Measurements from ENCODE around the gene COASY. TPM values are rescaled to one million over a fixed set of nuclear protein-coding genes. Genes with fewer than 3 reads are reported as not detected.

Gene COASY
- total and polyA plus RNA-seq, 4 donors: 18.2 to 78.1 (median 51.7) TPM

DNA sequence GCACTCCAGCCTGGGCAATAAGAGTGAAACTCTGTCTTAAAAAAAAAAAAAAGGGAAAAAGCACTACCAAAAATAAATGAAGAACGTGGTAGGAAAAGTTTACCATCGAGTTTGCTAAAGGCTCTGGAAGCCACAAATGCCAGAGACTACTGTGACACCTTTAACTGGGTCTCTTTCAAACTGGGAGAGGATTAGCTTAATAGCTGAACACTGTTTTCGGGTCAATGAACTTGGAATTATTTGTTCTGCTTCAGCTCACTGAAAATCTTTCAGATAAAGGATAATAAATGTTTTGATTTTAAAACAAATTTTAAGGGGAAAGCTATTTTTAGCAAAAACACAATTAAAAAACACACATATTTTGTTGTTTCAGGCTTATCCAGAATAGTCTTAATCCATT, 45.8 kb downstream of the COASY start:
- TF ChIP-seq GABPA (IDR thresholded peaks at IDR 0.05 in 1 of 2, conservative IDR thresholded peaks at IDR 0.05 in 1 of 2): no peak
- TF ChIP-seq RXRA (IDR thresholded peaks at IDR 0.05): peak in 1 of 2 donors; percentile 42
- TF ChIP-seq, protein P1, sequence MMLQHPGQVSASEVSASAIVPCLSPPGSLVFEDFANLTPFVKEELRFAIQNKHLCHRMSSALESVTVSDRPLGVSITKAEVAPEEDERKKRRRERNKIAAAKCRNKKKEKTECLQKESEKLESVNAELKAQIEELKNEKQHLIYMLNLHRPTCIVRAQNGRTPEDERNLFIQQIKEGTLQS (IDR thresholded peaks at IDR 0.05): no peak
- DNase-seq (ENCODE audit: low spot score): no peak
- peaks cover 3 to 9% (median 8%) of the 10 kb centered on the region in 4 donors for H3K36me3 ChIP-seq (ENCODE audit: control insufficient read depth in 4 of 4, insufficient read depth in 3 of 4, low read depth in 1 of 4, low read length in 3 of 4)
- H3K9me3 ChIP-seq (ENCODE audit: control insufficient read depth in 4 of 4, low read length in 3 of 4): no peaks in the 10 kb centered on the region
- peak overlapping the region in 2 of 3 donors; percentile 89 to 91 for H3K4me3 ChIP-seq (ENCODE audit: low read depth in 1 of 3, low read length in 3 of 3)
- H3K27ac ChIP-seq (ENCODE audit: low read depth in 1 of 2, low read length in 2 of 2): peak overlapping the region in 1 of 2 donors; percentile 5
- H3K9ac ChIP-seq (ENCODE audit: low read depth in 1 of 2, low read length in 2 of 2): peak overlapping the region in 1 of 2 donors; percentile 64
- no peaks in the 10 kb centered on the region for H3K27me3 ChIP-seq (ENCODE audit: control insufficient read depth in 4 of 4, insufficient read depth in 4 of 4, low read length in 3 of 4)
- WGBS: 24% methylated on average over 3 of the region's 3 CpGs
- H3K4me1 ChIP-seq (ENCODE audit: control insufficient read depth in 4 of 4, insufficient read depth in 4 of 4, low read length in 3 of 4): peaks cover 8 to 35% (median 22%) of the 10 kb centered on the region in 4 donors

DNA sequence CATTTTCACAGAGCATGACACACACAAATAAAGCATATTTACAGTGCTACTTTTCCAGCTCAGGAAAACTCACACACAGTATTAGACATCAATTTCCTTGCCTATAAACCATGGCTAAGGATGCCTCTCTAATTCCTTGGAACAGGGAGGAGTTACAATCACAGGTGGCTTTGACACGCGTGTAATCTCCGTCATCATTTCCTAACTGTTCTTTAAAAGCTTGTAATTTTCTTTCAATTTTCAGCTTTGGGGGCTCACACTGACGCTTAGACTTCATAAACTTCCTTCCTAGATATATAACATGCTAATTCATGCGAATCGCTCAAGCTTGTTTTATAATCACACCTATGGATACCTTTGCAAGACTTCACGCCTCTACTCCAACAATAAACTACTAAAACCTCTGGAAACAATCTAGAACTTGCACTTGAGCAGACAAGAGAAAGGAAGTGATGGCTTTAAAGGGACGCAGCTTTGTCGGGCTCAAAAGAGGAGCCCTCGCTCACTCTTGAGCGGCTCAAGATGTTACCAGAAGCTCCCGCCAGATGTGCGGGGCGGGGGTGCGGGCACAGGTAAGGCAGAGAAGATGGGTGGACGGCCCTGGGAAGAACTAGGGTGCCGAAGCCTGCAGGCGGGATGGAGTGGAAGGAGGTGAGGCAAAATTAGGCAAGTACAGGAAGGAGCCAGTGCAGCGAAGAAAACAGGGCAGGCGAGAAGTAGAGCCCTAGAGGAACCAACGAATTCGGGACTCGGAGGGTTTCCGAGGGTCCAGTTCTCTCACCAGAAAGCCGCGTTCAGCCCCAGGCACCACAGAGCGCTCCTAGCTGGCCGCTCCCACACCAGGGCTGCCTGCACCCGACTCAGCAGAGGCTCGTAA, 46.6 kb downstream of the COASY start:
- peak overlapping the region; percentile 64 to 90 for H3K9ac ChIP-seq (ENCODE audit: low read depth in 1 of 2, low read length in 2 of 2)
- no peak for DNase-seq (ENCODE audit: low spot score)
- H3K9me3 ChIP-seq (ENCODE audit: control insufficient read depth in 4 of 4, low read length in 3 of 4): no peaks in the 10 kb centered on the region
- WGBS: under 1% methylated on average over 30 of the region's 30 CpGs
- peaks cover 4 to 15% (median 11%) of the 10 kb centered on the region in 4 donors for H3K36me3 ChIP-seq (ENCODE audit: control insufficient read depth in 4 of 4, insufficient read depth in 3 of 4, low read depth in 1 of 4, low read length in 3 of 4)
- TF ChIP-seq RAD21 (IDR thresholded peaks at IDR 0.05) (no peak), HNF4A (conservative IDR thresholded peaks at IDR 0.05) (no peak), HNF4G (IDR thresholded peaks at IDR 0.05) (no peak), RXRA (IDR thresholded peaks at IDR 0.05) (no peak), YY1 (IDR thresholded peaks at IDR 0.05) (no peak), FOXA2 (IDR thresholded peaks at IDR 0.05) (no peak), JUND (IDR thresholded peaks at IDR 0.05) (no peak), FOXA1 (IDR thresholded peaks at IDR 0.05) (no peak), SP1 (IDR thresholded peaks at IDR 0.05) (no peak), NR2F2 (IDR thresholded peaks at IDR 0.05) (no peak), EGR1 (IDR thresholded peaks at IDR 0.05; ENCODE audit: low read depth in 2 of 2) (no peak), GABPA (IDR thresholded peaks at IDR 0.05 in 1 of 2, conservative IDR thresholded peaks at IDR 0.05 in 1 of 2) (no peak)
- TF ChIP-seq, protein P2, sequence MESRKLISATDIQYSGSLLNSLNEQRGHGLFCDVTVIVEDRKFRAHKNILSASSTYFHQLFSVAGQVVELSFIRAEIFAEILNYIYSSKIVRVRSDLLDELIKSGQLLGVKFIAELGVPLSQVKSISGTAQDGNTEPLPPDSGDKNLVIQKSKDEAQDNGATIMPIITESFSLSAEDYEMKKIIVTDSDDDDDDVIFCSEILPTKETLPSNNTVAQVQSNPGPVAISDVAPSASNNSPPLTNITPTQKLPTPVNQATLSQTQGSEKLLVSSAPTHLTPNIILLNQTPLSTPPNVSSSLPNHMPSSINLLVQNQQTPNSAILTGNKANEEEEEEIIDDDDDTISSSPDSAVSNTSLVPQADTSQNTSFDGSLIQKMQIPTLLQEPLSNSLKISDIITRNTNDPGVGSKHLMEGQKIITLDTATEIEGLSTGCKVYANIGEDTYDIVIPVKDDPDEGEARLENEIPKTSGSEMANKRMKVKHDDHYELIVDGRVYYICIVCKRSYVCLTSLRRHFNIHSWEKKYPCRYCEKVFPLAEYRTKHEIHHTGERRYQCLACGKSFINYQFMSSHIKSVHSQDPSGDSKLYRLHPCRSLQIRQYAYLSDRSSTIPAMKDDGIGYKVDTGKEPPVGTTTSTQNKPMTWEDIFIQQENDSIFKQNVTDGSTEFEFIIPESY (IDR thresholded peaks at IDR 0.05): no peak
- TF ChIP-seq, protein P3, sequence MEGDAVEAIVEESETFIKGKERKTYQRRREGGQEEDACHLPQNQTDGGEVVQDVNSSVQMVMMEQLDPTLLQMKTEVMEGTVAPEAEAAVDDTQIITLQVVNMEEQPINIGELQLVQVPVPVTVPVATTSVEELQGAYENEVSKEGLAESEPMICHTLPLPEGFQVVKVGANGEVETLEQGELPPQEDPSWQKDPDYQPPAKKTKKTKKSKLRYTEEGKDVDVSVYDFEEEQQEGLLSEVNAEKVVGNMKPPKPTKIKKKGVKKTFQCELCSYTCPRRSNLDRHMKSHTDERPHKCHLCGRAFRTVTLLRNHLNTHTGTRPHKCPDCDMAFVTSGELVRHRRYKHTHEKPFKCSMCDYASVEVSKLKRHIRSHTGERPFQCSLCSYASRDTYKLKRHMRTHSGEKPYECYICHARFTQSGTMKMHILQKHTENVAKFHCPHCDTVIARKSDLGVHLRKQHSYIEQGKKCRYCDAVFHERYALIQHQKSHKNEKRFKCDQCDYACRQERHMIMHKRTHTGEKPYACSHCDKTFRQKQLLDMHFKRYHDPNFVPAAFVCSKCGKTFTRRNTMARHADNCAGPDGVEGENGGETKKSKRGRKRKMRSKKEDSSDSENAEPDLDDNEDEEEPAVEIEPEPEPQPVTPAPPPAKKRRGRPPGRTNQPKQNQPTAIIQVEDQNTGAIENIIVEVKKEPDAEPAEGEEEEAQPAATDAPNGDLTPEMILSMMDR (IDR thresholded peaks at IDR 0.05; ENCODE audit: low read depth, low read length, missing input control): no peak
- TF ChIP-seq, protein P1 (IDR thresholded peaks at IDR 0.05): no peak
- TF ChIP-seq, protein P4, sequence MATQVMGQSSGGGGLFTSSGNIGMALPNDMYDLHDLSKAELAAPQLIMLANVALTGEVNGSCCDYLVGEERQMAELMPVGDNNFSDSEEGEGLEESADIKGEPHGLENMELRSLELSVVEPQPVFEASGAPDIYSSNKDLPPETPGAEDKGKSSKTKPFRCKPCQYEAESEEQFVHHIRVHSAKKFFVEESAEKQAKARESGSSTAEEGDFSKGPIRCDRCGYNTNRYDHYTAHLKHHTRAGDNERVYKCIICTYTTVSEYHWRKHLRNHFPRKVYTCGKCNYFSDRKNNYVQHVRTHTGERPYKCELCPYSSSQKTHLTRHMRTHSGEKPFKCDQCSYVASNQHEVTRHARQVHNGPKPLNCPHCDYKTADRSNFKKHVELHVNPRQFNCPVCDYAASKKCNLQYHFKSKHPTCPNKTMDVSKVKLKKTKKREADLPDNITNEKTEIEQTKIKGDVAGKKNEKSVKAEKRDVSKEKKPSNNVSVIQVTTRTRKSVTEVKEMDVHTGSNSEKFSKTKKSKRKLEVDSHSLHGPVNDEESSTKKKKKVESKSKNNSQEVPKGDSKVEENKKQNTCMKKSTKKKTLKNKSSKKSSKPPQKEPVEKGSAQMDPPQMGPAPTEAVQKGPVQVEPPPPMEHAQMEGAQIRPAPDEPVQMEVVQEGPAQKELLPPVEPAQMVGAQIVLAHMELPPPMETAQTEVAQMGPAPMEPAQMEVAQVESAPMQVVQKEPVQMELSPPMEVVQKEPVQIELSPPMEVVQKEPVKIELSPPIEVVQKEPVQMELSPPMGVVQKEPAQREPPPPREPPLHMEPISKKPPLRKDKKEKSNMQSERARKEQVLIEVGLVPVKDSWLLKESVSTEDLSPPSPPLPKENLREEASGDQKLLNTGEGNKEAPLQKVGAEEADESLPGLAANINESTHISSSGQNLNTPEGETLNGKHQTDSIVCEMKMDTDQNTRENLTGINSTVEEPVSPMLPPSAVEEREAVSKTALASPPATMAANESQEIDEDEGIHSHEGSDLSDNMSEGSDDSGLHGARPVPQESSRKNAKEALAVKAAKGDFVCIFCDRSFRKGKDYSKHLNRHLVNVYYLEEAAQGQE (IDR thresholded peaks at IDR 0.05): no peak
- H3K4me3 ChIP-seq (ENCODE audit: low read depth in 1 of 3, low read length in 3 of 3): peak overlapping the region; percentile 89 to 93 (median 91)
- H3K27me3 ChIP-seq (ENCODE audit: control insufficient read depth in 4 of 4, insufficient read depth in 4 of 4, low read length in 3 of 4): no peaks in the 10 kb centered on the region
- peaks cover 8 to 35% (median 22%) of the 10 kb centered on the region in 4 donors for H3K4me1 ChIP-seq (ENCODE audit: control insufficient read depth in 4 of 4, insufficient read depth in 4 of 4, low read length in 3 of 4)
- peak overlapping the region; percentile 88 for H3K27ac ChIP-seq (ENCODE audit: low read depth in 1 of 2, low read length in 2 of 2)
